Liver (tissue), 9 donors: ENCODE measurements around the gene ZNF678. TPM values are rescaled to one million over a fixed set of nuclear protein-coding genes. Genes with fewer than 3 reads are reported as not detected.

Experiments used
- DNase-seq: peaks from one replicate; pipeline ENCODE4 v3.0.0-alpha.2; 2017; ENCODE audit warnings: low spot score
- H3K27ac ChIP-seq, 2 donors: one replicate each; pipeline ENCODE4 v1.7.0; 2013; ENCODE audit warnings: inconsistent platforms in 2 of 2, low read length in 2 of 2, control low read depth in 1 of 2, low read depth in 1 of 2, mild to moderate bottlenecking in 1 of 2
- H3K27me3 ChIP-seq, 4 donors: one replicate each; pipeline versions ENCODE4 v1.6.1 to v1.7.0; 2013; ENCODE audit warnings: low read length in 3 of 4, inconsistent platforms in 1 of 4, mild to moderate bottlenecking in 1 of 4, moderate library complexity in 1 of 4; ENCODE audit not compliant: control insufficient read depth in 4 of 4, insufficient read depth in 4 of 4
- H3K36me3 ChIP-seq, 4 donors: one replicate each; pipeline versions ENCODE4 v1.6.1 to v1.7.0; 2013; ENCODE audit warnings: low read length in 3 of 4, mild to moderate bottlenecking in 3 of 4, low read depth in 1 of 4, moderate library complexity in 1 of 4; ENCODE audit not compliant: control insufficient read depth in 4 of 4, insufficient read depth in 3 of 4
- H3K4me1 ChIP-seq, 4 donors: one replicate each; pipeline versions ENCODE4 v1.6.1 to v1.7.0; 2013; ENCODE audit warnings: low read length in 3 of 4, mild to moderate bottlenecking in 3 of 4, moderate library complexity in 1 of 4; ENCODE audit not compliant: control insufficient read depth in 4 of 4, insufficient read depth in 4 of 4
- H3K4me3 ChIP-seq, 3 donors: one replicate each; pipeline versions ENCODE4 v1.6.1 to v1.7.0; 2013; ENCODE audit warnings: low read length in 3 of 3, control low read depth in 1 of 3, low read depth in 1 of 3, mild to moderate bottlenecking in 1 of 3
- H3K9ac ChIP-seq, 2 donors: one replicate each; pipeline ENCODE4 v1.7.0; 2013; ENCODE audit warnings: low read length in 2 of 2, mild to moderate bottlenecking in 2 of 2, moderate library complexity in 2 of 2, control low read depth in 1 of 2, low read depth in 1 of 2
- H3K9me3 ChIP-seq, 4 donors: one replicate each; pipeline versions ENCODE4 v1.6.1 to v1.7.0; 2013; ENCODE audit warnings: low read length in 3 of 4; ENCODE audit not compliant: control insufficient read depth in 4 of 4
- ATF3 ChIP-seq: IDR thresholded peaks from 2 replicates; pipeline ENCODE4 v1.6.1; 2016; ENCODE audit warnings: antibody characterized with exemption
- CTCF ChIP-seq: fragments of 150-350 bp; IDR thresholded peaks from 2 replicates; pipeline ENCODE4 v1.5.1; 2017; ENCODE audit warnings: improper control_type of control experiment, low read depth, low read length; ENCODE audit not compliant: missing input control
- EGR1 ChIP-seq, 2 donors: IDR thresholded peaks; 2 replicates each; pipeline ENCODE4 v1.6.1; 2016 to 2018; ENCODE audit warnings: antibody characterized with exemption in 2 of 2, low read depth in 2 of 2
- FOXA1 ChIP-seq: IDR thresholded peaks from 2 replicates; pipeline ENCODE4 v1.6.1; 2016; ENCODE audit warnings: antibody characterized with exemption
- FOXA2 ChIP-seq: IDR thresholded peaks from 2 replicates; pipeline ENCODE4 v1.6.1; 2016; ENCODE audit warnings: antibody characterized with exemption
- GABPA ChIP-seq, 2 donors: IDR thresholded peaks in 1 of 2; conservative IDR thresholded peaks in 1 of 2; 2 replicates each; pipeline ENCODE4 v1.6.1; 2016; ENCODE audit warnings: antibody characterized with exemption in 2 of 2, mild to moderate bottlenecking in 1 of 2, moderate library complexity in 1 of 2
- HNF4A ChIP-seq, 2 donors: conservative IDR thresholded peaks; 2 replicates each; pipeline ENCODE4 v1.6.1; 2016; ENCODE audit warnings: antibody characterized with exemption in 2 of 2, mild to moderate bottlenecking in 2 of 2
- HNF4G ChIP-seq: IDR thresholded peaks from 2 replicates; pipeline ENCODE4 v1.6.1; 2016; ENCODE audit warnings: antibody characterized with exemption
- JUND ChIP-seq, 2 donors: IDR thresholded peaks; 2 replicates each; pipeline ENCODE4 v1.6.1; 2016; ENCODE audit warnings: antibody characterized with exemption in 2 of 2
- MAX ChIP-seq: IDR thresholded peaks from 2 replicates; pipeline ENCODE4 v1.6.1; 2016; ENCODE audit warnings: antibody characterized with exemption
- NR2F2 ChIP-seq: IDR thresholded peaks from 2 replicates; pipeline ENCODE4 v1.6.1; 2016; ENCODE audit warnings: antibody characterized with exemption
- RAD21 ChIP-seq, 2 donors: IDR thresholded peaks; 2 replicates each; pipeline ENCODE4 v1.6.1; 2016; ENCODE audit warnings: antibody characterized with exemption in 2 of 2, mild to moderate bottlenecking in 2 of 2
- REST ChIP-seq: IDR thresholded peaks from 2 replicates; pipeline ENCODE4 v1.6.1; 2016; ENCODE audit warnings: antibody characterized with exemption, mild to moderate bottlenecking
- RXRA ChIP-seq, 2 donors: IDR thresholded peaks; 2 replicates each; pipeline ENCODE4 v1.6.1; 2017 to 2018; ENCODE audit warnings: antibody characterized with exemption in 2 of 2, mild to moderate bottlenecking in 1 of 2
- SP1 ChIP-seq: IDR thresholded peaks from 2 replicates; pipeline ENCODE4 v1.6.1; 2018; ENCODE audit warnings: antibody characterized with exemption, mild to moderate bottlenecking
- TAF1 ChIP-seq: conservative IDR thresholded peaks from 2 replicates; pipeline ENCODE4 v1.6.1; 2016; ENCODE audit warnings: antibody characterized with exemption, mild to moderate bottlenecking
- YY1 ChIP-seq: IDR thresholded peaks from 2 replicates; pipeline ENCODE4 v1.6.1; 2016; ENCODE audit warnings: antibody characterized with exemption, mild to moderate bottlenecking
- ZBTB33 ChIP-seq: IDR thresholded peaks from 2 replicates; pipeline ENCODE4 v1.6.1; 2016; ENCODE audit warnings: antibody characterized with exemption
- WGBS: extraction: QIAGEN DNeasy Blood & Tissue Kit; methylation state at CpG from one replicate; pipeline ENCODE4 v1.1.7; 2013; 5-methylcytosine and 5-hydroxymethylcytosine counted together
- polyA plus RNA-seq, 2 donors: library from polyadenylated mRNA; stranded (reverse) in 1 of 2; unstranded in 1 of 2; fragments of 200-250 nt in 1 of 2; fragments of >200 nt in 1 of 2; fragmentation: Nextera tagmentation in 1 of 2; extraction: Ambion mirVana in 1 of 2; gene quantifications; one replicate each; pipeline versions ENCODE4 v1.2.1 to v1.2.3, GENCODE V29; 2013 to 2015
- total RNA-seq, 2 donors: library from RNA; depleted of rRNA; stranded (reverse); fragments of >200 nt; gene quantifications; one replicate each; pipeline ENCODE4 v1.2.3, GENCODE V29; 2014
- donor health status: healthy.
- donor health status: healthy.
- donor health status: healthy.
- donor health status: healthy.
- donor health status: healthy.

ZNF678 gene
- total and polyA plus RNA-seq, 4 donors: 0.76 to 16.6 (median 4.2) TPM

- no peak for TF ChIP-seq ZBTB33
- no peak for TF ChIP-seq SP1
- TF ChIP-seq YY1: no peak
- no peak for TF ChIP-seq MAX
- no peak overlapping the region for H3K9ac ChIP-seq
- 97% methylated on average over 1 of the region's 1 CpG for WGBS
- H3K36me3 ChIP-seq: peaks cover 0 to 3% (median under 1%) of the 10 kb centered on the region in 4 donors
- H3K27me3 ChIP-seq: no peaks in the 10 kb centered on the region
- H3K27ac ChIP-seq: no peak overlapping the region
- peaks cover 19 to 62% (median 26%) of the 10 kb centered on the region in 4 donors for H3K9me3 ChIP-seq
- DNase-seq: no peak
- no peaks in the 10 kb centered on the region for H3K4me1 ChIP-seq
- peak overlapping the region in 1 of 3 donors; percentile 5 for H3K4me3 ChIP-seq
These were observed 57.9 kb downstream of the ZNF678 start for GRCh38 chr1:227621211-227621610.

GRCh38 chr1:227622739-227623475 lies 59.6 kb downstream of the ZNF678 start:
- Histone ChIP-seq H3K27me3 (no peaks in the 10 kb centered on the region), H3K9me3 (peaks cover 11 to 61% (median 21%) of the 10 kb centered on the region in 4 donors), H3K9ac (no peak overlapping the region), H3K4me3 (no peak overlapping the region), H3K27ac (no peak overlapping the region), H3K36me3 (peaks cover 0 to 3% (median under 1%) of the 10 kb centered on the region in 4 donors), H3K4me1 (no peaks in the 10 kb centered on the region)
- DNase-seq: no peak
- WGBS: 85% methylated on average over 1 of the region's 1 CpG
- no peak for TF ChIP-seq TAF1
- no peak for TF ChIP-seq GABPA (IDR thresholded peaks at IDR 0.05 in 1 of 2, conservative IDR thresholded peaks at IDR 0.05 in 1 of 2)
- TF ChIP-seq FOXA2: no peak
- TF ChIP-seq HNF4G: no peak
- TF ChIP-seq MAX: no peak
- TF ChIP-seq REST: no peak
- TF ChIP-seq FOXA1: no peak
- TF ChIP-seq NR2F2: no peak
- no peak for TF ChIP-seq ATF3
- no peak for TF ChIP-seq EGR1 (IDR thresholded peaks at IDR 0.05; ENCODE audit: low read depth in 2 of 2)
- no peak for TF ChIP-seq YY1
- no peak for TF ChIP-seq ZBTB33
- TF ChIP-seq CTCF: no peak
- no peak for TF ChIP-seq SP1
- no peak for TF ChIP-seq HNF4A (conservative IDR thresholded peaks at IDR 0.05)
- no peak for TF ChIP-seq RXRA (IDR thresholded peaks at IDR 0.05)
- no peak for TF ChIP-seq RAD21 (IDR thresholded peaks at IDR 0.05)
- no peak for TF ChIP-seq JUND (IDR thresholded peaks at IDR 0.05)
